ENCODE results near the gene LEMD2.

DNA sequence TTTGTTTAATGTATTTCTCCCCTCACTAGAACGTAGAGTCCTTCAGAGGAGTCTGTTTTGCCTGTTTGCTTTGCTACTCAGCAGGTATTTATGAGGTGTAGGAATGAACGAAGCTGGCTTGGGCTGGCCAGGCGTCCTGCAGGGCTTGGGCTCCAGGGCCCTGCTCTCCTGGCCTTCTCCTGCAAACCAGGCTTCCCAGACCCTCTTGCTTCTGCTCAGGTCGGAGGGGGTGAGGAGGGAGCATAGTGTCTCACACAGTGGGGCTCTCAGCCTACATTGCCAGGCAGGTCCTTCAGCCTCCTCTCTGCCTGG lies 39.5 kb upstream of the LEMD2 start:
- TF ChIP-seq CTCF (IDR thresholded peaks at IDR 0.05) (no peak), POLR2A (IDR thresholded peaks at IDR 0.05) (no peak)
